UCSD-AML1 (cell line): Measurements from ENCODE around the gene RAVER1.
A peak's percentile ranks its signal among the peaks of the same experiment; 100 is the strongest.
"Not testable (repeated sequence)": the region's sequence is repeated elsewhere in the genome, so short reads cannot be mapped to it uniquely, and the experiment has no call there.

Experiments used
- DNase-seq: peaks from one replicate; lab custom pipeline; 2025; ENCODE audit not compliant: unreplicated experiment; lab: John Stamatoyannopoulos, UW

Gene RAVER1

DNA sequence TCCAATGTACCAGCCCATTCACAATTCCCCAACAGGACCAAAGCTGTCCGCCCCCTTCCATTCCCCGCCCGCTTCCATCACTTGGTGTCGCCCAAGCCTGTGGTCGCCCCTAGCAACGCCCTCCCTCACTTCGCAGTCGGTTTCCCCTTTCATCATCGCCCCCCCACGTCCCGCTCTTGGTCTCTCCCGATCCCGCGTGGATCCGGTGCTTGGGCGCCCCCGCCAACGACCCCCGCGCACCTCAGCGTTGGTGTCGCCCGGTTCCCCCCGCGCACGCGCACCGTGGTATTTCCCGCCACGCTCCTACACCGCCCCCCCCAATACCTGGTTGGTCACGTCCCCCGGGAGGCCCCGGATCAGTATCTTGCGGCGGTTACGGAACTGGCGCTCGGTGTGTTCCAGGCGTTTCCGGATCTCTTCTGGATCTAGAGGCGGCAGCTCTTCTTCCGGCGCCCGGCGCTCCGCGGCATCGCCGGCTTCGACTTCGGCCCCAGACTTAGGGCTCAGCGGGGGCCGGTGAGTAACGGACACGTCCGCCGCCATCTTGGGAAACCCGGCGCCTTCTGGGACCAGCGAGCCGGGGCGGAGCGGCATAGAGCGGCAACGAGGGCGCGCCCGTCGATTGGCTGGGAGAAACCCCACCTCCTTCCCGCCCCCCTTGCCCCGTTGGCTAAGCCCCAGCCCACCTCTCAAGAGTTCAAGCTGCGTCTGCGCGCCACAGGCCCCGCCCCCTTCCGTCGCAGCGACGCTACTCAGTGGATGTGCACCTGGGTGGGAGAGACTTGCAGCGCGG, at the start of gene RAVER1:
Gene RAVER1 (minus strand): TSS at position 565 of the 793 bp plus-strand sequence. CDS start 22 bp downstream, at position 543.
- DNase-seq: peak; percentile 97

DNA sequence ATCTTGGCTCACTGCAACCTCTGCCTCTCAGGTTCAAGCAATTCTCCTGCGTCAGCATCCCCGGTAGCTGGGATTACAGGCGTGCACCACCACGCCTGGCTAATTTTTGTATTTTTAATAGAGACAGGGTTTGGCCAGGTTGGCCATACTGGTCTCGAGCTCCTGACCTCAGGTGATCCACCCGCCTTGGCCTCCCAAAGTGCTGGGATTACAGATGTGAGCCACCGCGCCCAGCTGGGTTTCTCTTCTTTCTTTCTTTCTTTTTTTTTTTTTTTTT, 49.8 kb upstream of the RAVER1 start:
- not testable (repeated sequence) for DNase-seq

GRCh38 chr19:10380313-10381102, 47.2 kb upstream of the RAVER1 start, which contains the start of gene TYK2:
TSS of gene TYK2 (minus strand) at chr19:10380572. CDS start at chr19:10378406, 2,166 bp downstream.
- peak; percentile 97 for DNase-seq

- DNase-seq: no peak
Observed at GRCh38 chr19:10379880-10380312, 46.6 kb upstream of the RAVER1 start.

GRCh38 chr19:10378124-10378523, 44.8 kb upstream of the RAVER1 start:
- no peak for DNase-seq

DNA sequence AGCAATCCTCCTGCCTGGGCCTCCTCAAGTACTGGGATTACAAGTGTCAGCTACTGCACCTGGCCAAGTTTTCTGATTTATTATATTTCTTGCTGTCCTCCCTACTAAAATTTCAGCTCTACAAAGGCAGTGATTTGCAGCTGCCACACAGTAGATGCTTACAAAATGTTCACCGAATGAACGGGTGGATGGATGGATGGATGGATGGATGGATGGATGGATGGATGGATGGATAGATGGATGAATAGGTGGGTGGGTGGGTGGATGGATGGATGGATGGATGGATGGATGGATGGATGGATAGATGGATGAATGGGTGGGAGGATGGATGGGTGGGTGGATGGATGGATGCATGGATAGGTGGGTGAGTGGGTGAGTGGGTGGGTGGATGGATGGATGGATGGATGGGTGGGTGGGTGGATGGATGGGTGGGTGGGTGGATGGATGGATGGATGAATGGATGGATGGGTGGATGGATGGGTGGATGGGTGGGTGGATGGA, 43.9 kb upstream of the RAVER1 start:
- DNase-seq: not testable (repeated sequence)

DNA sequence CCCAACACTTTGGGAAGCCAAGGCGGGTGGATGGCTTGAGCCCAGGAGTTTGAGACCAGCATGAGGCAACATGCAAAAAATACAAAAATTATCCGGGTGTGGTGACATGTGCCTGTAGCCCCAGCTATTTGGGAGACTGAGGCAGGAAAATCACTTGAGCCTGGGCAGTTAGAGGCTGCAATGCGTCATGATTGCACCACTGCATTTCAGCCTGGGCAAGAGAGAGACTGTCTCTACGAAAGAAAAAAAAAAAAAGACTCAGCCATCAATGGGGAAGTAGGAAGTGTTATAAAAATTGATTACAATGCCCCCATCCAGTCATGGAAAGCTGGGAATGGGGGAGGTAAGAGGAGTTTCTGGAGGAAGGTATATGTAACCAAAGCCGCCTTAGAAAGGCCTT, 41.6 kb upstream of the RAVER1 start:
- no peak for DNase-seq

DNA sequence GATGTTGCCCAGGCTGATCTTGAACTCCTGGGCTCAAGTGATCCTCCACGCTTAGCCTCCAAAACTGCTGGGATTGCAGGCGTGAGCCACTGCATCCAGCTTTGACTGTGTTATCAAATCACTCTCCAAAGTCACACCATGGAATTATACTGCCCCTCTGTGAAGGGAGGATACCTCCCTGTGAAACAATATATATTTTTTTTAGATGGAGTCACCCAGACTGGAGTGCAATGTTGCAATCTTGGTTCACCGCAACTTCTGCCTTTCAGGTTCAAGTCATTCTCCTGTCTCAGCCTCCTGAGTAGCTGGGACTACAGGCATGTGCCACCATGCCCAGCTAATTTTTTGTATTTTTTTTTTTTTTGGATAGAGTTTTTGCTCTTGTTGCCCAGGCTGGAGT, 39.4 kb upstream of the RAVER1 start:
- no peak for DNase-seq

DNA sequence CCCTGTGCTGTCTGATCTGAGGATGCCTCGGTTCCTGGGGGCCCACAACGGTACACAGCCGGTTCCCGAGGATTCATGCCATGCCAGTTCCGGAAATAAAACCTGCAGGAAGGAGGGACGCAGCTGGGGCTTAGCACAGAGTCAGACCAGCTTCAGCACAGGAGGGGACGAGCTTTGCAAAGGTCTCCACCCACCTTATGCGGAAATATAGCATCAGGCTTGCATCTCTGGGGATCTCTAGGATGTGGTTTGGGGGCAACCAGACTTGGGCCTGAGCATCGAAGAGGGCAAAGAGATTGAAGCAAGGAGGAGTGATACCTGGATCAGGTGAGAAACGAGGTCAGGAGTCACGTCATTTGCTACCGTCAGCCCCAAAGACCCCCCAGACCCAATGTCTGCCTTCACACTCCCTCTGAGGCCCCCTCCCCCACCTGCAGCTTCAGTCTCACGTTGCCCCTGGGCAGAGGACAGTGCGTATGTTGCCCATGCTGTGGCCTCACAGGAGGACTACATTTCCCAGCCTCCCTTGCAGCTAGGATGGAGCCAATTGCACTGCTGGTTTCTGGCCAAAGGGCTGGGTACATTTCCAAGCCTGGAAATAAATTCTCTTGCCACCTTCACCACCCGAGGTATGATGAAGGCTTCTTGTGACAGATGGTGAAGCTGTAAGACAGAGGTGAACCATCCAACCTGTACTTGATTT, 34.9 kb upstream of the RAVER1 start:
- DNase-seq: no peak

DNA sequence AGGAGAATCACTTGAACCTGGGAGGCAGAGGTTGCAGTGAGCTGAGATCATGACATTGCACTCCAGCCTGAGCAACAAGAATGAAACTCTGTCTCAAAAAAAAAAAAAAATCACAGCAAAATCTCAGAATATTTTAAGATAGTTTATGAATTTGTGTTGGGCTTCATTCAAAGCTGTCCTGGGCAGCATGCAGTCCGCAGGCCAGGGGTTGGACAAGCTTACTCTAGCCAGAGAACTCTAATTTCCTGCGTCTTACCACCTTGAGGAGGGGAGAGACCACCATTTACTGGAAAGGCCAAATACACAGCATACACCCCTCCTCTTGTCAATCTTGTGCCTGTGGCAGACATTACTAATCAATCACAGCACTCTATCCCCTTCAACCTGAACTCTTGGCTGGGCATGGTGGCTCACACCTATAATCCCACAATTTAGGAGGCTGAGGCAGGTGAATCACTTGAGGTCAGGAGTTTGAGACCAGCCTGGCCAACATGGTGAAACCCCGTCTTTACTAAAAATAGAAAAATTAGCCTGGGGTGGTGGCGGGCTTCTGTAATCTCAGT, 33.7 kb upstream of the RAVER1 start:
- not testable (repeated sequence) for DNase-seq

- no peak for DNase-seq
Observed at GRCh38 chr19:10365518-10365917, 32.2 kb upstream of the RAVER1 start.

DNA sequence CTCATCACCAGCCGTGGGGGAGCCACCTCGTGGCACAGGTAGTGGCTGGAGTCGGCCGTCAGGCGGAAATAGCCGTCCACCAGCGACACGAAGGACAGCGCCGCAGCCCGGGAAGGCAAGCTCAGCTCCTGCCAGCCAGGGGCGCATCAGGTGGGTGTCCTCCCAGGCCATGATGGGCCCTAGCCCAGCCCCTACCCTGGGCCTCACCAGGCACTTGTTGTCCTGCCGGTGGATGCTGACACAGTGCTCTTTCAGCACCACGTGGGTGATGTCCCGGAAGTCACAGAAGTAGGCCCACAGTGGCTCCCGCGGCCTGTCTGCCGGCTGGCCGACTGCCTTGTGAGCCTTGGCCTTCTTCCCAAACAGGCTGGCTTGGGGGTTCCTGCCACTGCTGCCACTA, 31.3 kb upstream of the RAVER1 start:
- DNase-seq: no peak

- no peak for DNase-seq
Observed at GRCh38 chr19:10363789-10364281, 30.5 kb upstream of the RAVER1 start.

GRCh38 chr19:10362259-10362658, 28.9 kb upstream of the RAVER1 start:
- no peak for DNase-seq

DNA sequence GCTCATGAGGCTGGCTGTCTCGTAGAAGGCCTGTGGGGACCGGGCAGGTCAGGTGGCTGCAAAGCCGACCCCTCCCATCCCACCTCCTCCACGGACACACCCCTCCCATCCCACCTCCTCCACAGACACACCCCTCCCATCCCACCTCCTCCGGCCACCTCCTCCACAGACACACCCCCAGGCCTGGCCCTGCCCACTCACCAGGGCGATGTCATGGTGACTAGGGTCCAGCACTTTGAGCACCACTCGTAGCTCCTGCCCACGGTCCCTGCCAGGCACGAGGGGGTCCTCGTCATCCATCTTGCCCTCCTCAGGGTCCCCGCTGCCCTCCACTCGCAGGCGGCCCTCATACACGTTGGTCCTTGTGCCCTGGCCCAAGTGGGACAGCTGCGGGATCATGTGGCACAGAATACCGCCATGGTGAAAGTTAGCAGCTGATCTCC, 28.3 kb upstream of the RAVER1 start:
- no peak for DNase-seq

GRCh38 chr19:10356431-10356830, 23.1 kb upstream of the RAVER1 start:
- DNase-seq: no peak

DNA sequence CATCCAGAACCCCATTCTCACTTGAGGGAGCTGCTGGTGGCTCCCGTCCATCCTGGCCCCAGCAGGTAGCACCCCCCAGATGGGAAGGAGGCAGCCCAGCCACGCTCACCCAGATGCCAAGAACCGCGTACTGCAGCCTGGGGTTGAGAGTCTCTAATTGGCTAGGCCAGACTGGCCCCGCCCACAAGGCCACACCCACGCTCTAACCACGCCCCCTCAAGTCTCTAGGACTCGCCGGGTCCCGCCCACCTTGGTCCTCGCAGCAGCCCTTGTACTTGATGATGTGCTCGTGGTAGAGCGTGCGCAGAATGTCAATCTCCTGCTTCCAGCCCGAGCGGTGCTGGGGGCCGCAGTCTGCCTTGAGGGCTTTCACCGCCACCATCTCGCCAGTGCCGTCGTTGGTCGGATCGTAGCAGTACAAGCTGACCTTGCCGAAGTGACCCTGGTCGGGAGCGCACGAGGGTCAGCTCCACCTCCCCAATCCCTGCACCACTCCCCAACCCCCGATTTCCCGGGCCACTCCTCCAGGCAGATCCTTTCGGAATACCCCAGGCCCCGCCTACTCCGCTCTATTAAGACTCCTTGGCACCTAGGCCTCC, 20.6 kb upstream of the RAVER1 start:
- DNase-seq: no peak

DNA sequence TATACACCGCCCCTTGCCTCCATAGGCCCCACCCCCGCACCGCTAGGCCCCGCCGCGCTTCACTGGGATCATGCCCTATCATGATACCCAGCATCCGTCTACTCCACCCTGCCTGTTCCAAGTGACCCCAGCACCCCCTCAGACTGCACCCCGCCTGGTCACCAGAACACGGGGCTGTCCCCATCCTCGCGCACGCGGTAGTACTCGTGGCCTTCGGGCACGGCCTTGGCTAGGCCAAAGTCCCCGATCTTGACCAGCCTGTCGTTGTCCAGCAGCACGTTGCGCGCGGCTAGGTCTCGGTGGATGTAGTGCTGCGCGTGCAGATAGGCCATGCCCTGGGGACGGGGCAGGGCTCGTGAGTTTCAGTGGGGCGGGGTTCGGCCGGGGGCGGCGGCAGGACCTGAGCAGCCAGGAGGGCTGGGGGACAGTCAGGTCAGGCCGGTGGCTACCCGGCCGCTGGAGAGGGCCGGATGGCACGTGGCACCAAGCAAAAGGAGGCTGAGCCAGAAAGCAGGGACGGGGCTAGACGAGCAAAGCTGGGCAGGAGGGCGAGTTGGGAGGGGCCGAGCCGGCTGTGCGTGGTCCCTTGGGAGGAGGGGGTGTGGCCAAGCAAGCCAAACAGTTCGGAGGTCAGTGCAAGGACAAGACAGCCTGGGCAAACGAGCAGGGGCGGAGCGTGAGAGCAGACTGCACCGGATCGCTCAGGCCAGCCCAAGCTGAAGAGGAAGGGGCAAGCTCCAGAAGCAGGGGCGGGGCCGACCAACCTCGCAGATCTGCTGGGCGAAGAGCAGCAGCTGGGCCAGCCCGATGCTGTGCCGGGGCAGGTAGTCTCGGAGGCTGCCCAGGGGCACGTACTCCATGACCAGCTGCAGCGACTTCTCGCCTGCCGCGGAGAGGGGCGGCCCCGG, 19.7 kb upstream of the RAVER1 start:
- no peak for DNase-seq

- no peak for DNase-seq
Observed at GRCh38 chr19:10346509-10346908, 13.2 kb upstream of the RAVER1 start.
